HepG2 (cell line): ENCODE data around the gene PPP1R18. TPM values are rescaled to one million over a fixed set of nuclear protein-coding genes. Genes with fewer than 3 reads are reported as not detected.

Source experiments
- ATAC-seq: fragments of 200-7000 bp; cut with Tn5 transposase; 3 replicates; pipeline ENCODE4 v1.9.1; 2020; ENCODE audit warnings: mild to moderate bottlenecking, moderate library complexity
- BruUV-seq: library from RNA; stranded (reverse); fragments of 400-500 nt; replicated peaks from 2 replicates; lab custom pipeline; 2021; lab: Mats Ljungman, UMichigan
- CTCF ChIA-PET: fragments of 300-600 bp; formaldehyde crosslinking; extraction: SDS; loops from one replicate; lab custom pipeline; 2021; ENCODE audit warnings: low total read pairs, inconsistent platforms, low intra/inter-chr PET ratio; lab: Yijun Ruan, JAX
- POLR2A ChIA-PET: fragments of 350-600 bp; sonication (Branson Sonifier 250); formaldehyde crosslinking; loops from one replicate; lab custom pipeline; 2020; ENCODE audit warnings: antibody characterized with exemption, inconsistent platforms; lab: Yijun Ruan, JAX
- DNase-seq: peaks from one replicate; pipeline ENCODE4 v3.0.0-alpha.2; 2015; ENCODE audit warnings: low spot score
- FAIRE-seq: peaks from 3 replicates; lab custom pipeline; 2011; peaks lifted over from hg19 to GRCh38; lab: Jason Lieb, UNC
- H2AFZ ChIP-seq: one replicate; pipeline ENCODE4 v1.6.1; 2011; ENCODE audit warnings: low read length, inconsistent platforms
- H3K27ac ChIP-seq: fragments of 300-600 bp; 3 replicates; pipeline ENCODE4 v1.8.0; 2011; ENCODE audit warnings: mixed run types, mild to moderate bottlenecking, mixed read lengths, low read length, inconsistent platforms; ENCODE audit not compliant: insufficient read depth; ENCODE audit errors: extremely low read length
- H3K27me3 ChIP-seq, 2 experiments: fragments of 200-600 bp in 1 of 2; 2 replicates in 1 of 2; 3 replicates in 1 of 2; pipeline versions ENCODE4 v1.6.0 to v1.8.0; 2011; ENCODE audit warnings: low read length in 2 of 2, mild to moderate bottlenecking in 2 of 2, moderate library complexity in 2 of 2, inconsistent platforms in 1 of 2; ENCODE audit not compliant: insufficient read depth in 2 of 2, control insufficient read depth in 1 of 2
- H3K36me3 ChIP-seq, 2 experiments: fragments of 200-600 bp in 1 of 2; replicated peaks in 1 of 2; 2 replicates in 1 of 2; 3 replicates in 1 of 2; pipeline versions ENCODE4 v1.5.1 to v1.8.0; 2011; ENCODE audit warnings: low read length in 2 of 2, inconsistent platforms in 1 of 2; ENCODE audit not compliant: insufficient read depth in 2 of 2, control insufficient read depth in 1 of 2
- H3K4me1 ChIP-seq: 2 replicates; pipeline ENCODE4 v1.5.1; 2012; ENCODE audit warnings: low read length, inconsistent platforms; ENCODE audit not compliant: insufficient read depth
- H3K4me2 ChIP-seq: 2 replicates; pipeline ENCODE4 v1.6.0; 2011; ENCODE audit warnings: low read depth, low read length, inconsistent platforms
- H3K4me3 ChIP-seq, 3 experiments: fragments of 200-600 bp in 1 of 3; sonication (generic), shearing (Covaris generic) in 1 of 3; replicated peaks in 1 of 3; 2 replicates each; pipeline ENCODE4 v1.5.1; 2011 to 2016; ENCODE audit warnings: low read length in 3 of 3, inconsistent platforms in 2 of 3, low read depth in 2 of 3, mild to moderate bottlenecking in 2 of 3, control low read depth in 1 of 3, mixed read lengths in 1 of 3; ENCODE audit not compliant: insufficient read depth in 1 of 3
- H3K79me2 ChIP-seq: one replicate; pipeline ENCODE4 v1.6.1; 2011; ENCODE audit warnings: low read length, inconsistent platforms; ENCODE audit not compliant: insufficient read depth
- H3K9ac ChIP-seq: 2 replicates; pipeline ENCODE4 v1.6.0; 2011; ENCODE audit warnings: mild to moderate bottlenecking, low read depth, low read length, inconsistent platforms; ENCODE audit not compliant: insufficient read depth
- H3K9me3 ChIP-seq: 2 replicates; pipeline ENCODE4 v1.5.1; 2012; ENCODE audit warnings: mild to moderate bottlenecking, low read length
- H4K20me1 ChIP-seq: 2 replicates; pipeline ENCODE4 v1.6.0; 2011; ENCODE audit warnings: inconsistent platforms, mild to moderate bottlenecking, low read length, moderate library complexity; ENCODE audit not compliant: insufficient read depth
- DNMT3B ChIP-seq: conservative IDR thresholded peaks from 2 replicates; pipeline ENCODE4 v1.6.1; 2016; ENCODE audit warnings: missing biosample characterization, control low read depth
- DZIP1 ChIP-seq: sonication (generic); formaldehyde crosslinking; IDR thresholded peaks from 2 replicates; pipeline ENCODE4 v1.5.0; 2020; ENCODE audit warnings: mild to moderate bottlenecking, missing genetic modification reagents
- HOXA9 ChIP-seq: sonication (generic); formaldehyde crosslinking; IDR thresholded peaks from 2 replicates; pipeline ENCODE4 v1.8.1; 2022; ENCODE audit warnings: missing genetic modification reagents, mild to moderate bottlenecking, moderate library complexity, borderline replicate concordance
- MXD4 ChIP-seq: IDR thresholded peaks from 2 replicates; pipeline ENCODE4 v1.6.1; 2016; ENCODE audit warnings: mild to moderate bottlenecking, missing biosample characterization, missing genetic modification reagents
- SATB2 ChIP-seq: sonication (generic); formaldehyde crosslinking; IDR thresholded peaks from 2 replicates; pipeline ENCODE4 v1.5.0; 2020; ENCODE audit warnings: missing genetic modification reagents
- TFDP2 ChIP-seq: sonication (generic); formaldehyde crosslinking; IDR thresholded peaks from 2 replicates; pipeline ENCODE4 v1.4.0; 2020; ENCODE audit warnings: missing genetic modification reagents
- TRIM24 ChIP-seq: sonication (generic); formaldehyde crosslinking; IDR thresholded peaks from 2 replicates; pipeline ENCODE4 v1.8.0; 2022; ENCODE audit warnings: mild to moderate bottlenecking, missing genetic modification reagents
- ZBTB33 ChIP-seq: sonication (generic); formaldehyde crosslinking; IDR thresholded peaks from 2 replicates; pipeline ENCODE4 v1.4.0; 2020; ENCODE audit warnings: missing genetic modification reagents
- ZNF552 ChIP-seq: sonication (generic); formaldehyde crosslinking; IDR thresholded peaks from 2 replicates; pipeline ENCODE4 v1.9.0; 2022; ENCODE audit warnings: missing genetic modification reagents, mild to moderate bottlenecking, borderline replicate concordance
- ZNF605 ChIP-seq: sonication (generic); formaldehyde crosslinking; IDR thresholded peaks from 2 replicates; pipeline ENCODE4 v1.8.0; 2022; ENCODE audit warnings: mild to moderate bottlenecking, missing genetic modification reagents
- ZNF737 ChIP-seq: sonication (generic); formaldehyde crosslinking; IDR thresholded peaks from 2 replicates; pipeline ENCODE4 v1.5.0; 2020; ENCODE audit warnings: missing genetic modification reagents, mild to moderate bottlenecking, borderline replicate concordance
- WGBS: methylation state at CpG from one replicate; pipeline ENCODE4 v1.1.6; 2017; ENCODE audit warnings: low lambda C conversion rate; 5-methylcytosine and 5-hydroxymethylcytosine counted together
- in situ Hi-C: cut with HindIII; loops from 2 replicates; pipeline ENCODE4 v1.10.0; 2017; ENCODE audit warnings: low pct_unique_long_range_greater_than_20kb; ENCODE audit not compliant: extremely low pct_ligation_motif_present
- intact Hi-C: fragments of 100-400 bp; cut with micrococcal nuclease; formaldehyde crosslinking; loops from one replicate; pipeline ENCODE4 v1.10.0; 2022; ENCODE audit not compliant: unreplicated experiment
- polyA plus RNA-seq, 8 experiments: library from polyadenylated mRNA; depleted of rRNA in 3 of 8; stranded (reverse) in 7 of 8; unstranded in 1 of 8; fragments of >200 nt; fragmentation: Illumina TruSeq in 4 of 8; extraction: Trizol in 4 of 8; gene quantifications; 2 replicates each; pipeline versions ENCODE4 v1.2.1 to v1.2.3, GENCODE V29; 2011 to 2016; ENCODE audit warnings: low read depth in 4 of 8, missing spikeins in 1 of 8, mixed read lengths in 1 of 8; ENCODE audit not compliant: insufficient read depth in 1 of 8
- total RNA-seq, 5 experiments: library from RNA; depleted of rRNA; stranded (reverse); fragments of >200 nt; fragmentation: Illumina TruSeq; extraction: Trizol; gene quantifications; 2 replicates each; pipeline ENCODE4 v1.2.3, GENCODE V29; 2016; ENCODE audit warnings: low read depth in 1 of 5
- TF ChIP-seq, protein P1 (sequence below): sonication (generic); formaldehyde crosslinking; IDR thresholded peaks from 2 replicates; pipeline ENCODE4 v1.5.0; 2020; ENCODE audit warnings: missing genetic modification reagents, mild to moderate bottlenecking, borderline replicate concordance
- TF ChIP-seq, protein P2 (sequence below): sonication (generic); formaldehyde crosslinking; IDR thresholded peaks from 2 replicates; pipeline ENCODE4 v1.8.1; 2023; ENCODE audit warnings: mild to moderate bottlenecking, missing genetic modification reagents

The PPP1R18 gene
- total and polyA plus RNA-seq, 2 of the 13 experiments (the other 11 are each of a cell fraction or from before 2014, with no cell fraction given), result 4.9 to 9.2 TPM

DNA sequence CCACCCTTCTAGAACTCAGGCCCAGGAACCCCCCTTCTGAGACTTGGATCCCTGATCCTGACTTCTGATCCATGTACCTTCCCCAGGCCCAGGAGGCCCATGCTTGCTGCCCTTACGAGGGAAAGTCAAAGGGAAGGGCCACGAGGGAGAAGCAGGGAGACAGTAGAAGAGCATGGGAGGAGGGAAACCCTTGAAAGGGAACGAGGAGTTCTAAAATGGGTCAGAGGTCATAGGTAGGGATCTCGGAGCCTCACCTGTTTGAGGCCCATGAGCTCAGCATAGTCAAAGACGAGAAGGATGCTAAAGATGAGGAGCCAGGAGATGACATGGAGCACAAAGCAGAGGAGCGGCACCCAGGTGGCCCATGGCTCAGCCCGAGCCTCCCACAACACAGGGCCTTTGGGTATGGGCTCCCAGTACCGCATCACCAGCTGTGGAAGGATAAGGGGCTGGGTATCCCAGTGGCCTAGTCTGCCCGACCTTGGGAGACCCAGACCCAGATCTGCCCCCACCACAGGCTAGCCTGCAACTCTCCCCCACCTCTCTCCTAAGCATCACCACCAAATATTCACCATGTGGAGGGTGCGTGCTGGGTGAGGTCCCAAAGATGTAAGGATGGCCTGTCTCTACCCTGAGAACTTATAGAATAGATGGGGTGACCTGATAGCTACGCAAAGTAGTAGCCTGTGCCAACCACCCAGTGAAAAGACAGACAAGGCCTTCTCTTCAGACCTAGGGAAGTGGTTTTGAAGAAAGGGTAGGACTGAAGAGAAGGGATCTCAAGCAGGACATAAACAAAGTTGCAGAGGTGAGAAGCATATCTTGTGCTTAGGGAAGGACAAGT, 2.8 kb upstream of the PPP1R18 start:
- Histone ChIP-seq H3K36me3 (no peaks in the 10 kb centered on the region), H4K20me1 (no peaks in the 10 kb centered on the region), H3K9ac (0 out of 2 replicates have a peak overlapping the region, but pooled peaks have one; percentile 54), H3K27ac (no peak overlapping the region), H3K4me1 (peaks cover 57% of the 10 kb centered on the region), H3K27me3 (no peaks in the 10 kb centered on the region), H3K9me3 (no peaks in the 10 kb centered on the region), H3K4me2 (no peak overlapping the region), H2AFZ (no peak overlapping the region), H3K4me3 (no peak overlapping the region), H3K79me2 (no peaks in the 10 kb centered on the region)
- ChIA-PET POLR2A (interaction anchor here (1.0 to 3.0 kb wide), 5 partner anchors 16 to 71 kb away, joined by 3 to 23 read pairs (median 7); partner anchors contain the start of genes DHX16, MDC1, MRPS18B and TUBB), CTCF (no interaction called here)
- intact Hi-C loops, result no loop called here
- FAIRE-seq (no peak), DNase-seq (no peak), ATAC-seq (no peak)
- no TSS peak for BruUV-seq
- 91% methylated on average over 11 of the region's 11 CpGs for WGBS
- in situ Hi-C loops, result loop anchor here (25.0 kb wide), 1 partner anchor 398 kb away; no protein-coding TSS in a partner anchor
- TF ChIP-seq ZNF605 (CRISPR knock-in tag) (no peak), ZNF737 (no peak), HOXA9 (no peak), SATB2 (CRISPR knock-in tag) (no peak), TFDP2 (no peak), TRIM24 (CRISPR knock-in tag) (no peak), DZIP1 (CRISPR knock-in tag) (no peak), ZBTB33 (CRISPR knock-in tag) (no peak), DNMT3B (no peak), MXD4 (CRISPR knock-in tag) (no peak), ZNF552 (CRISPR knock-in tag) (no peak)
- TF ChIP-seq, protein P1, sequence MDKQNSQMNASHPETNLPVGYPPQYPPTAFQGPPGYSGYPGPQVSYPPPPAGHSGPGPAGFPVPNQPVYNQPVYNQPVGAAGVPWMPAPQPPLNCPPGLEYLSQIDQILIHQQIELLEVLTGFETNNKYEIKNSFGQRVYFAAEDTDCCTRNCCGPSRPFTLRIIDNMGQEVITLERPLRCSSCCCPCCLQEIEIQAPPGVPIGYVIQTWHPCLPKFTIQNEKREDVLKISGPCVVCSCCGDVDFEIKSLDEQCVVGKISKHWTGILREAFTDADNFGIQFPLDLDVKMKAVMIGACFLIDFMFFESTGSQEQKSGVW, result no peak
- TF ChIP-seq, protein P2, sequence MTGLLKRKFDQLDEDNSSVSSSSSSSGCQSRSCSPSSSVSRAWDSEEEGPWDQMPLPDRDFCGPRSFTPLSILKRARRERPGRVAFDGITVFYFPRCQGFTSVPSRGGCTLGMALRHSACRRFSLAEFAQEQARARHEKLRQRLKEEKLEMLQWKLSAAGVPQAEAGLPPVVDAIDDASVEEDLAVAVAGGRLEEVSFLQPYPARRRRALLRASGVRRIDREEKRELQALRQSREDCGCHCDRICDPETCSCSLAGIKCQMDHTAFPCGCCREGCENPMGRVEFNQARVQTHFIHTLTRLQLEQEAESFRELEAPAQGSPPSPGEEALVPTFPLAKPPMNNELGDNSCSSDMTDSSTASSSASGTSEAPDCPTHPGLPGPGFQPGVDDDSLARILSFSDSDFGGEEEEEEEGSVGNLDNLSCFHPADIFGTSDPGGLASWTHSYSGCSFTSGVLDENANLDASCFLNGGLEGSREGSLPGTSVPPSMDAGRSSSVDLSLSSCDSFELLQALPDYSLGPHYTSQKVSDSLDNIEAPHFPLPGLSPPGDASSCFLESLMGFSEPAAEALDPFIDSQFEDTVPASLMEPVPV (CRISPR knock-in tag), result no peak
